K562 (cell line): ENCODE results near the gene BCL7B. TPM values are rescaled to one million over a fixed set of nuclear protein-coding genes. Genes with fewer than 3 reads are reported as not detected.

Experiments used
- BRD9 ChIP-seq: fragments of 450-650 bp; IDR thresholded peaks from 2 replicates; pipeline ENCODE4 v1.6.1; 2018; ENCODE audit warnings: low read depth; ENCODE audit not compliant: partially characterized antibody
- EP400 ChIP-seq: fragments of 450-650 bp; IDR thresholded peaks from 2 replicates; pipeline ENCODE4 v1.6.1; 2017; ENCODE audit warnings: antibody characterized with exemption, mild to moderate bottlenecking, moderate library complexity
- FOXJ2 ChIP-seq: fragments of 200-800 bp; sonication (Bioruptor generic); IDR thresholded peaks from 2 replicates; pipeline ENCODE4 v1.6.1; 2016; ENCODE audit warnings: missing genetic modification characterization, missing compliant biosample characterization
- HDAC2 ChIP-seq: fragments of 450-650 bp; IDR thresholded peaks from 2 replicates; pipeline ENCODE4 v1.6.1; 2016; ENCODE audit warnings: mild to moderate bottlenecking
- KDM5B ChIP-seq: fragments of 200-600 bp; sonication (generic); IDR thresholded peaks from 2 replicates; pipeline ENCODE4 v1.6.1; 2012; ENCODE audit warnings: low read depth, mild to moderate bottlenecking, moderate library complexity, low read length, control low read depth, inconsistent platforms; ENCODE audit not compliant: insufficient replicate concordance
- KLF13 ChIP-seq: fragments of 450-650 bp; IDR thresholded peaks from 2 replicates; pipeline ENCODE4 v1.6.1; 2016; ENCODE audit warnings: missing genetic modification characterization, low read depth, mild to moderate bottlenecking, missing compliant biosample characterization, moderate library complexity, borderline replicate concordance
- MAX ChIP-seq: sonication (generic); formaldehyde crosslinking; IDR thresholded peaks from 2 replicates; pipeline ENCODE4 v1.9.0; 2022; ENCODE audit warnings: mild to moderate bottlenecking, missing genetic modification reagents
- MECOM ChIP-seq: fragments of 250-450 bp; sonication (Bioruptor Pico); IDR thresholded peaks from 2 replicates; pipeline ENCODE4 v1.8.0; 2022; ENCODE audit warnings: inconsistent platforms
- MEIS2 ChIP-seq: fragments of 450-650 bp; IDR thresholded peaks from 2 replicates; pipeline ENCODE4 v1.6.1; 2014; ENCODE audit warnings: mild to moderate bottlenecking; ENCODE audit not compliant: partially characterized antibody
- NCOR1 ChIP-seq: fragments of 450-650 bp; IDR thresholded peaks from 2 replicates; pipeline ENCODE4 v1.6.1; 2016; ENCODE audit warnings: mild to moderate bottlenecking, moderate library complexity
- POLR2H ChIP-seq: IDR thresholded peaks from 2 replicates; pipeline ENCODE4 v1.6.1; 2016; ENCODE audit warnings: missing genetic modification characterization, low read depth, mild to moderate bottlenecking, control low read depth, missing compliant biosample characterization, moderate library complexity
- RAD51 ChIP-seq: fragments of 450-650 bp; IDR thresholded peaks from 2 replicates; pipeline ENCODE4 v1.7.1; 2016; ENCODE audit warnings: low read depth, mild to moderate bottlenecking, borderline replicate concordance
- RBBP5 ChIP-seq: fragments of 200-600 bp; sonication (generic); IDR thresholded peaks from 2 replicates; pipeline ENCODE4 v1.6.1; 2012; ENCODE audit warnings: borderline replicate concordance, mild to moderate bottlenecking, low read length, control low read depth, inconsistent platforms; ENCODE audit not compliant: insufficient read depth, poor library complexity, severe bottlenecking
- RBM25 ChIP-seq: fragments of 200-400 bp; formaldehyde crosslinking; IDR thresholded peaks from 2 replicates; pipeline ENCODE4 v1.6.1; 2018; ENCODE audit warnings: low read length, low read depth, moderate library complexity; ENCODE audit not compliant: severe bottlenecking
- TCF7L2 ChIP-seq: fragments of 150-350 bp; IDR thresholded peaks from 2 replicates; pipeline ENCODE4 v1.6.1; 2016; ENCODE audit warnings: low read depth, mild to moderate bottlenecking, low read length, moderate library complexity
- TEAD2 ChIP-seq: fragments of 450-650 bp; IDR thresholded peaks from 2 replicates; pipeline ENCODE4 v1.6.1; 2016; ENCODE audit warnings: missing genetic modification characterization, control low read depth, missing compliant biosample characterization
- YBX1 ChIP-seq: fragments of 450-650 bp; IDR thresholded peaks from 2 replicates; pipeline ENCODE4 v1.7.1; 2016; ENCODE audit warnings: mild to moderate bottlenecking
- ZBTB1 ChIP-seq: sonication (generic); formaldehyde crosslinking; IDR thresholded peaks from 2 replicates; pipeline ENCODE4 v1.8.1; 2023; ENCODE audit warnings: missing genetic modification reagents, low read depth, mild to moderate bottlenecking, borderline replicate concordance
- ZC3H11A ChIP-seq: IDR thresholded peaks from 2 replicates; pipeline ENCODE4 v1.6.1; 2012; ENCODE audit warnings: low read depth, low read length, improper control_type of control experiment
- ZFP30 ChIP-seq: fragments of 250-450 bp; sonication (Bioruptor Pico); IDR thresholded peaks from 2 replicates; pipeline ENCODE4 v1.8.0; 2022; ENCODE audit warnings: moderate library complexity, mild to moderate bottlenecking, inconsistent platforms, borderline replicate concordance
- ZFP91 ChIP-seq: sonication (generic); formaldehyde crosslinking; IDR thresholded peaks from 2 replicates; pipeline ENCODE4 v1.8.0; 2022; ENCODE audit warnings: mild to moderate bottlenecking, missing genetic modification reagents
- ZNF23 ChIP-seq: fragments of 250-450 bp; sonication (Bioruptor Pico); IDR thresholded peaks from 2 replicates; pipeline ENCODE4 v1.4.0; 2020; ENCODE audit warnings: mild to moderate bottlenecking
- ZNF324 ChIP-seq: fragments of 250-450 bp; sonication (Bioruptor Pico); IDR thresholded peaks from 2 replicates; pipeline ENCODE4 v1.4.0; 2020; ENCODE audit warnings: mild to moderate bottlenecking
- polyA plus RNA-seq, 8 experiments: library from polyadenylated mRNA; depleted of rRNA in 4 of 8; stranded (reverse) in 5 of 8; unstranded in 3 of 8; fragments of >200 nt; fragmentation: Nextera tagmentation in 2 of 8; fragmentation: Illumina TruSeq in 1 of 8; extraction: Ambion mirVana in 2 of 8; extraction: Trizol in 1 of 8; gene quantifications; 2 replicates each; pipeline versions ENCODE4 v1.2.1 to v1.2.3, GENCODE V29; 2011 to 2014; ENCODE audit warnings: inconsistent platforms in 1 of 8, missing spikeins in 1 of 8
- total RNA-seq, 7 experiments: library from RNA; depleted of rRNA in 6 of 7; stranded (reverse); fragments of >200 nt in 6 of 7; fragmentation: Illumina TruSeq in 2 of 7; extraction: Trizol in 2 of 7; gene quantifications; 2 replicates each; pipeline versions ENCODE4 v1.2.1 to v1.2.3, GENCODE V29; 2011 to 2021; ENCODE audit warnings: low replicate concordance in 1 of 7

Gene BCL7B
- total and polyA plus RNA-seq, 9 of the 15 experiments (the other 6 are each of a cell fraction or from before 2014, with no cell fraction given) = 10.0 to 73.2 (median 32.9) TPM

- TF ChIP-seq MEIS2 (peak; percentile 75), RAD51 (peak; percentile 17; the same call in 1 of the 2 replicates), ZNF23 (CRISPR knock-in tag) (peak; percentile 41; the same call in 1 of the 2 replicates), NCOR1 (peak; percentile 52), BRD9 (no peak), ZC3H11A (no peak), KLF13 (tag) (no peak), HDAC2 (peak; percentile 83), ZFP30 (CRISPR knock-in tag) (no peak), ZFP91 (CRISPR knock-in tag) (no peak), ZNF324 (CRISPR knock-in tag) (no peak), POLR2H (peak; percentile 85), TEAD2 (tag) (peak; percentile 81), EP400 (peak; percentile 90), RBBP5 (peak; percentile 90), YBX1 (no peak), KDM5B (peak; percentile 9), TCF7L2 (no peak), MECOM (CRISPR knock-in tag) (no peak), ZBTB1 (CRISPR knock-in tag) (peak; percentile 48; the same call in 1 of the 2 replicates), FOXJ2 (tag) (no peak), RBM25 (no peak), MAX (CRISPR knock-in tag) (peak; percentile 94)
Measured at GRCh38 chr7:73557397-73558257, at the start of gene BCL7B (continued).
